Ishikawa (cell line): Measurements from ENCODE around the gene NEK7.

Source experiments
- CEBPB ChIP-seq: IDR thresholded peaks from 2 replicates; pipeline ENCODE4 v1.6.1; 2012
- CREB1 ChIP-seq: IDR thresholded peaks from 2 replicates; pipeline ENCODE4 v1.6.1; 2012; ENCODE audit warnings: low read depth
- EGR1 ChIP-seq: IDR thresholded peaks from 2 replicates; pipeline ENCODE4 v1.6.1; 2012
- EP300 ChIP-seq: IDR thresholded peaks from 2 replicates; pipeline ENCODE4 v1.6.1; 2012; ENCODE audit warnings: borderline replicate concordance
- FOXM1 ChIP-seq: IDR thresholded peaks from 2 replicates; pipeline ENCODE4 v1.6.1; 2012; ENCODE audit warnings: low read depth, borderline replicate concordance
- MAX ChIP-seq: IDR thresholded peaks from 2 replicates; pipeline ENCODE4 v1.6.1; 2012
- NFIC ChIP-seq: IDR thresholded peaks from 2 replicates; pipeline ENCODE4 v1.6.1; 2012
- RAD21 ChIP-seq: IDR thresholded peaks from 2 replicates; pipeline ENCODE4 v1.6.1; 2012; ENCODE audit warnings: low read depth
- REST ChIP-seq: IDR thresholded peaks from 2 replicates; pipeline ENCODE4 v1.6.1; 2012; ENCODE audit warnings: low read depth, mild to moderate bottlenecking
- TAF1 ChIP-seq: IDR thresholded peaks from 2 replicates; pipeline ENCODE4 v1.6.1; 2012; ENCODE audit warnings: low read depth, mild to moderate bottlenecking
- TCF12 ChIP-seq: IDR thresholded peaks from 2 replicates; pipeline ENCODE4 v1.6.1; 2012; ENCODE audit warnings: low read depth
- USF1 ChIP-seq: IDR thresholded peaks from 2 replicates; pipeline ENCODE4 v1.6.1; 2012
- YY1 ChIP-seq: IDR thresholded peaks from 2 replicates; pipeline ENCODE4 v1.6.1; 2012; ENCODE audit warnings: low read depth
- ZBTB7A ChIP-seq: IDR thresholded peaks from 2 replicates; pipeline ENCODE4 v1.6.1; 2012; ENCODE audit warnings: low read depth

GRCh38 chr1:198254948-198255347 is 98.2 kb downstream of the NEK7 start:
- no peak for TF ChIP-seq CREB1
- no peak for TF ChIP-seq CEBPB
- TF ChIP-seq MAX: no peak
- TF ChIP-seq EP300: no peak
- TF ChIP-seq USF1: no peak
- TF ChIP-seq TAF1: no peak
- no peak for TF ChIP-seq NFIC
- no peak for TF ChIP-seq TCF12
- no peak for TF ChIP-seq YY1
- TF ChIP-seq RAD21: no peak
- TF ChIP-seq ZBTB7A: no peak
- no peak for TF ChIP-seq REST
- no peak for TF ChIP-seq EGR1
- no peak for TF ChIP-seq FOXM1
